Ovary (tissue), 3 donors: ENCODE results near the gene PRRT4.

Source experiments
- EP300 ChIP-seq: sonication (generic); formaldehyde crosslinking; IDR thresholded peaks from one replicate; pipeline ENCODE4 v1.6.1; 2017; ENCODE audit warnings: antibody characterized with exemption
- POLR2A ChIP-seq: fragments of 450-650 bp; IDR thresholded peaks from one replicate; pipeline ENCODE4 v1.6.1; 2017; ENCODE audit warnings: antibody characterized with exemption, mild to moderate bottlenecking, moderate library complexity
- TF ChIP-seq, protein P1 (sequence below), 3 donors: fragments of 450-650 bp in 2 of 3; fragments of 200-600 bp in 1 of 3; IDR thresholded peaks; one replicate each; pipeline versions ENCODE4 v1.5.1 to v1.8.0; 2016 to 2022; ENCODE audit warnings: antibody characterized with exemption in 3 of 3, mild to moderate bottlenecking in 1 of 3
- donor health status: DM: no; HTN: no; CAD: no.

DNA sequence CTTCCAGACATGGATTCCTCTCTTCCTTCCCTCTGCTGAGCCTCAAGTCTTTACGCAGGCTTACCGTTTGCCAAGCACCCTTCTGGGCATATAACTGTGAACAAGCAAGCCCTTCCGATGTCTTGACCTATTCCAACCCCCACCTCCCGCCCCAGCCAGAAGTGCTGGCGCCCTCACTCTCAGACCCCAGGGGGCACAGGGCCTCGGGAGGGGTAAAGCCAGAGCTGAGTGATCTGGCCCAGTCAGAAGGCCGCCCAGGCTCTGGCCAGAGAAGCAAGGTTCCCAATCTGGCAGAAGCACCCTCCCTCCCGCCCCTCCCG lies 1.2 kb downstream of the PRRT4 start:
- TF ChIP-seq, protein P1, sequence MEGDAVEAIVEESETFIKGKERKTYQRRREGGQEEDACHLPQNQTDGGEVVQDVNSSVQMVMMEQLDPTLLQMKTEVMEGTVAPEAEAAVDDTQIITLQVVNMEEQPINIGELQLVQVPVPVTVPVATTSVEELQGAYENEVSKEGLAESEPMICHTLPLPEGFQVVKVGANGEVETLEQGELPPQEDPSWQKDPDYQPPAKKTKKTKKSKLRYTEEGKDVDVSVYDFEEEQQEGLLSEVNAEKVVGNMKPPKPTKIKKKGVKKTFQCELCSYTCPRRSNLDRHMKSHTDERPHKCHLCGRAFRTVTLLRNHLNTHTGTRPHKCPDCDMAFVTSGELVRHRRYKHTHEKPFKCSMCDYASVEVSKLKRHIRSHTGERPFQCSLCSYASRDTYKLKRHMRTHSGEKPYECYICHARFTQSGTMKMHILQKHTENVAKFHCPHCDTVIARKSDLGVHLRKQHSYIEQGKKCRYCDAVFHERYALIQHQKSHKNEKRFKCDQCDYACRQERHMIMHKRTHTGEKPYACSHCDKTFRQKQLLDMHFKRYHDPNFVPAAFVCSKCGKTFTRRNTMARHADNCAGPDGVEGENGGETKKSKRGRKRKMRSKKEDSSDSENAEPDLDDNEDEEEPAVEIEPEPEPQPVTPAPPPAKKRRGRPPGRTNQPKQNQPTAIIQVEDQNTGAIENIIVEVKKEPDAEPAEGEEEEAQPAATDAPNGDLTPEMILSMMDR (IDR thresholded peaks at IDR 0.05) = no peak
- TF ChIP-seq POLR2A (no peak), EP300 (no peak)
